Suprapubic skin (tissue), 4 donors: ENCODE measurements around the gene GOLM1. TPM values are rescaled to one million over a fixed set of nuclear protein-coding genes. Genes with fewer than 3 reads are reported as not detected.

Source experiments
- DNase-seq, 2 donors: peaks; one replicate each; pipeline ENCODE4 v3.0.0-alpha.2; 2019; ENCODE audit warnings: low spot score in 2 of 2
- H3K27ac ChIP-seq: fragments of 200-600 bp; sonication (generic); one replicate; pipeline ENCODE4 v1.5.1; 2019
- H3K27me3 ChIP-seq: fragments of 200-600 bp; sonication (generic); one replicate; pipeline ENCODE4 v1.5.1; 2019
- H3K36me3 ChIP-seq: fragments of 200-600 bp; sonication (generic); one replicate; pipeline ENCODE4 v1.5.1; 2019
- H3K4me1 ChIP-seq: fragments of 200-600 bp; sonication (generic); one replicate; pipeline ENCODE4 v1.5.1; 2019
- H3K4me3 ChIP-seq: fragments of 200-600 bp; sonication (generic); one replicate; pipeline ENCODE4 v1.5.1; 2019; ENCODE audit warnings: mild to moderate bottlenecking
- H3K9me3 ChIP-seq: fragments of 200-600 bp; sonication (generic); one replicate; pipeline ENCODE4 v1.5.1; 2019
- EP300 ChIP-seq: sonication (generic); formaldehyde crosslinking; IDR thresholded peaks from one replicate; pipeline ENCODE4 v1.6.1; 2017; ENCODE audit warnings: antibody characterized with exemption
- POLR2A ChIP-seq, 2 donors: fragments of 450-650 bp; IDR thresholded peaks; one replicate each; pipeline ENCODE4 v1.6.1; 2017; ENCODE audit warnings: antibody characterized with exemption in 2 of 2, mild to moderate bottlenecking in 2 of 2, moderate library complexity in 2 of 2
- POLR2AphosphoS5 ChIP-seq, 3 donors: sonication (generic); formaldehyde crosslinking; IDR thresholded peaks; one replicate each; pipeline ENCODE4 v1.6.1; 2017; ENCODE audit warnings: antibody characterized with exemption in 3 of 3
- WGBS: methylation state at CpG from one replicate; pipeline ENCODE4 v1.1.5; 2018; 5-methylcytosine and 5-hydroxymethylcytosine counted together
- total RNA-seq, 4 donors: library from RNA; depleted of rRNA; stranded (reverse); fragments of >200 nt; gene quantifications; one replicate each; pipeline ENCODE4 v1.1.0, GENCODE V29; 2016
- TF ChIP-seq, protein P1 (sequence below), 2 donors: fragments of 200-600 bp in 1 of 2; fragments of 450-650 bp in 1 of 2; sonication (generic) in 1 of 2; IDR thresholded peaks; one replicate each; pipeline ENCODE4 v1.5.1; 2016 to 2019; ENCODE audit warnings: antibody characterized with exemption in 2 of 2, mild to moderate bottlenecking in 1 of 2, moderate library complexity in 1 of 2

GOLM1 gene
- total RNA-seq, 4 donors from 2014 or later: 6.6 to 10.6 (median 10.3) TPM

DNA sequence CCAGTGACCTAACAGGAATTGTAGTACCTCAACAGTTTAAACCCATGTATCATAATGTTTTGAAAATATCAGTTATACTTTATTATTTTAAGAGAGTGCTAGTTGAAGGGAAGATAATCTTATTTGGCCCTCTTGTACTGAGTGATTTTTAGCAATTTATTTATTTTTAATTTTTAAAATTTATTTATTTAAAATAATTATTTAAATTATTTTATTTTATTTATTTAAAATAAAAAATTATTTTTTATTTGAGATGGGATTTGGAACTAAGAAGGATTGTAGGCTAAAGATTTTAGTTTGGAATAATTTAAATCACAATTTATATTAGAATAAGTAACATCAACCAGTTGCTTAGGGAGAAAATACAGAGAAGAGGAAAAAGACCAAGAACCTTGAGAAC, 104.3 kb downstream of the GOLM1 start:
- peaks cover 34% of the 10 kb centered on the region for H3K36me3 ChIP-seq
- no peak overlapping the region for H3K27ac ChIP-seq
- TF ChIP-seq EP300 (no peak), POLR2AphosphoS5 (IDR thresholded peaks at IDR 0.05) (no peak)
- H3K27me3 ChIP-seq: no peaks in the 10 kb centered on the region
- no peaks in the 10 kb centered on the region for H3K9me3 ChIP-seq
- no peak overlapping the region for H3K4me3 ChIP-seq
- H3K4me1 ChIP-seq: no peaks in the 10 kb centered on the region
- no peak for DNase-seq

DNA sequence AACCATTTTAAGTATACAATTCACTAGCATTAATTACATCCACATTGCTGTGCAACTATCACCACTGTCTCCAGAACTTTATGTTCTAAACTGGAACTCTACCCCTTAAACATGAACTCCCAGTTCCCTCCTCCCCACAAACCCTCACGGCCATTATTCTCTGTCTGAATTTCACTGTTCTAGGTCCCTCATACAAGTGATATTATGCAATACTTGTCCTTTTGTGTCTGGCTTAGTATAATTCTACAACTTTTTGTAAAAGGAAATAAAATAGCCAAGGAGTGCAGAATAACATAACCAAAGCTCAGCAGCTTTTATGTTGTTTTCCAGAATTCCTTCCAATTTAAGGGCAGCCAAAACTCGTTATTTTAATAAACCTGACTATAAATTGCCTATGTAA, 105.2 kb downstream of the GOLM1 start:
- H3K27ac ChIP-seq: no peak overlapping the region
- TF ChIP-seq POLR2AphosphoS5 (IDR thresholded peaks at IDR 0.05) (no peak), POLR2A (IDR thresholded peaks at IDR 0.05) (no peak), EP300 (no peak)
- TF ChIP-seq, protein P1, sequence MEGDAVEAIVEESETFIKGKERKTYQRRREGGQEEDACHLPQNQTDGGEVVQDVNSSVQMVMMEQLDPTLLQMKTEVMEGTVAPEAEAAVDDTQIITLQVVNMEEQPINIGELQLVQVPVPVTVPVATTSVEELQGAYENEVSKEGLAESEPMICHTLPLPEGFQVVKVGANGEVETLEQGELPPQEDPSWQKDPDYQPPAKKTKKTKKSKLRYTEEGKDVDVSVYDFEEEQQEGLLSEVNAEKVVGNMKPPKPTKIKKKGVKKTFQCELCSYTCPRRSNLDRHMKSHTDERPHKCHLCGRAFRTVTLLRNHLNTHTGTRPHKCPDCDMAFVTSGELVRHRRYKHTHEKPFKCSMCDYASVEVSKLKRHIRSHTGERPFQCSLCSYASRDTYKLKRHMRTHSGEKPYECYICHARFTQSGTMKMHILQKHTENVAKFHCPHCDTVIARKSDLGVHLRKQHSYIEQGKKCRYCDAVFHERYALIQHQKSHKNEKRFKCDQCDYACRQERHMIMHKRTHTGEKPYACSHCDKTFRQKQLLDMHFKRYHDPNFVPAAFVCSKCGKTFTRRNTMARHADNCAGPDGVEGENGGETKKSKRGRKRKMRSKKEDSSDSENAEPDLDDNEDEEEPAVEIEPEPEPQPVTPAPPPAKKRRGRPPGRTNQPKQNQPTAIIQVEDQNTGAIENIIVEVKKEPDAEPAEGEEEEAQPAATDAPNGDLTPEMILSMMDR (IDR thresholded peaks at IDR 0.05): no peak
- H3K4me3 ChIP-seq: no peak overlapping the region
- 75% methylated on average over 2 of the region's 2 CpGs for WGBS
- no peak for DNase-seq
- H3K27me3 ChIP-seq: no peaks in the 10 kb centered on the region
- peaks cover 26% of the 10 kb centered on the region for H3K36me3 ChIP-seq
- H3K9me3 ChIP-seq: no peaks in the 10 kb centered on the region
- H3K4me1 ChIP-seq: no peaks in the 10 kb centered on the region

GRCh38 chr9:85987236-85987635, 112.1 kb downstream of the GOLM1 start:
- H3K27ac ChIP-seq: no peak overlapping the region
- no peak for DNase-seq
- no peaks in the 10 kb centered on the region for H3K27me3 ChIP-seq
- H3K36me3 ChIP-seq: peaks cover 15% of the 10 kb centered on the region
- no peak overlapping the region for H3K4me3 ChIP-seq
- H3K9me3 ChIP-seq: no peaks in the 10 kb centered on the region
- H3K4me1 ChIP-seq: no peaks in the 10 kb centered on the region
- WGBS: 76% methylated on average over 3 of the region's 3 CpGs
- TF ChIP-seq, protein P1 (IDR thresholded peaks at IDR 0.05): no peak
- TF ChIP-seq POLR2A (IDR thresholded peaks at IDR 0.05): no peak
- TF ChIP-seq EP300: no peak
- TF ChIP-seq POLR2AphosphoS5 (IDR thresholded peaks at IDR 0.05): no peak

DNA sequence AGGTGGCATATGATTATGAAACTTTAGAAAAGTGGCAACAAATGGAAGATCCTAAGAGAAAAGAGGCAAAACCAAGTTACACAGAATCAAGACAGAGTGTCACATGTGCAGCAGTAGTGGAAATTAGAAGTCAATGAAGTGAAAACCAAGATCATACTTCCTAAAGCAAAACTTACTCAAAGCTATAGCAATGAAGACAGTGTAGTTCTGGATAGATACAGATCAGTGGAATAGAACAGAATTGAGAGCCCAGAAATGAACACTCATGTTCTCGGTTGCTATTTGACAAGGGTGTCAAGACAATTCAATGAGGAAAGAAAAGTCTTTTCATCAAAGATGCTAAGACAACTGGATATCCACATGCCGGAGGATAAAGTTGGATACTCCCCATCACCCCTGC, 114.9 kb downstream of the GOLM1 start:
- no peak for TF ChIP-seq POLR2A (IDR thresholded peaks at IDR 0.05)
- Histone ChIP-seq H3K4me1 (no peaks in the 10 kb centered on the region), H3K27me3 (no peaks in the 10 kb centered on the region), H3K27ac (no peak overlapping the region), H3K36me3 (peaks cover 34% of the 10 kb centered on the region), H3K9me3 (no peaks in the 10 kb centered on the region), H3K4me3 (no peak overlapping the region)
- WGBS: 98% methylated on average over 2 of the region's 2 CpGs
- DNase-seq: no peak

DNA sequence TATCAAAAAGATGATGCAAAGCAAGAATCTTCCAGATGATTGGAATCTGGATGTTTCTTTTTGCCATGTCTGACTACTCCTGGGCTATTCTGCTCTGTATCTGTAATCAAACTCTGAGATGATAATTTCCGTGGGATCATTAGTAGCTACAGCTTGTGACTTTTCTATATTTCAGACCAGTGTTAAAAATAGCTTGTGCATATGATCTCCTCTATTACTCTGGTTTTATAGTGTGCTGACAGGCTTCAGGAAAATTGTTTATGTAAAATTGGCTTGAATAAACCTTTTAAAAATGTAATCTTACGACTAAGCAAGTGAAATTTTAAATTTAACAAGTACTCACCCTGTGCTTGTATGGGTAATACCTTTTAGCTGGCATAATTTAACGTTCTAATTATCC, 118.0 kb downstream of the GOLM1 start:
- WGBS: 84% methylated on average over 3 of the region's 3 CpGs
- TF ChIP-seq POLR2A (IDR thresholded peaks at IDR 0.05) (no peak), EP300 (no peak), POLR2AphosphoS5 (IDR thresholded peaks at IDR 0.05) (no peak)
- TF ChIP-seq, protein P1 (IDR thresholded peaks at IDR 0.05): no peak
- H3K36me3 ChIP-seq: peaks cover 64% of the 10 kb centered on the region

DNA sequence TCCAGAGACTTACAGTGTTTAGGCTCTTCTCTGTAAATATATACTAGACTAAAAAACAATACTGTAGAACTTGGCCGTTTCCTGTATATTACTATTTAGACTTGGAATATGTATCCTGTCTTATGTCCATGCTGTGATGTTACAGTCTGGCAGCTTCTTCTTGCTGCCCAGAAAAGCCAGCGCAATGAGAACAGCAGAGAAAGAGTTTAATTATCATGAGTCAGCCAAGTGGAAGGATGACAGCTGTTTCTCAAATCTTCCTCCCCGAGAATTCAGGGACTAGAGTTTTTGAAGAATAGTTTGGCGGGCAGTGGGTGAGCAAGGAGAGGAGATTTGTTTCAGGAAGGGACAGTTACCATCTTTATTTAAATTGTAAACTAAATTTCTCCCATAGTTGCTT, 120.9 kb downstream of the GOLM1 start:
- H3K9me3 ChIP-seq: no peaks in the 10 kb centered on the region
- peaks cover 71% of the 10 kb centered on the region for H3K36me3 ChIP-seq
- no peak overlapping the region for H3K4me3 ChIP-seq
- no peak for DNase-seq
- no peaks in the 10 kb centered on the region for H3K4me1 ChIP-seq
- TF ChIP-seq POLR2AphosphoS5 (IDR thresholded peaks at IDR 0.05) (no peak), POLR2A (IDR thresholded peaks at IDR 0.05) (no peak), EP300 (no peak)
- TF ChIP-seq, protein P1 (IDR thresholded peaks at IDR 0.05): no peak
- H3K27ac ChIP-seq: no peak overlapping the region
- 91% methylated on average over 4 of the region's 4 CpGs for WGBS
- no peaks in the 10 kb centered on the region for H3K27me3 ChIP-seq

More for the DNA sequence above, 118.0 kb downstream of the GOLM1 start:
- H3K4me1 ChIP-seq: no peaks in the 10 kb centered on the region
- no peaks in the 10 kb centered on the region for H3K27me3 ChIP-seq
- no peaks in the 10 kb centered on the region for H3K9me3 ChIP-seq
- no peak overlapping the region for H3K4me3 ChIP-seq
- DNase-seq: no peak
- H3K27ac ChIP-seq: no peak overlapping the region

Other genes starting within 250 kb of the GOLM1 start
- 10 to 100 TPM; 10.5 to 29.2 (median 13.2) TPM for gene NAA35, start 158.4 kb downstream of the GOLM1 start, total RNA-seq
- gene C9orf153, start 160.1 kb upstream of the GOLM1 start, total RNA-seq: 1 to 10 TPM in 1 of 4 donors, under 1 TPM in 1, not detected in 2; 0.34 to 7.6 TPM
- 10 to 100 TPM; 33.0 to 38.0 (median 33.9) TPM for gene ISCA1, start 183.0 kb upstream of the GOLM1 start, total RNA-seq